GM21515 (cell line): ENCODE data around the gene MRAP.

ENCODE experiments used
- ATAC-seq: cut with Tn5 transposase; IDR thresholded peaks from one replicate; pipeline ENCODE4 v1.9.1; 2021; ENCODE audit not compliant: unreplicated experiment

MRAP gene

DNA sequence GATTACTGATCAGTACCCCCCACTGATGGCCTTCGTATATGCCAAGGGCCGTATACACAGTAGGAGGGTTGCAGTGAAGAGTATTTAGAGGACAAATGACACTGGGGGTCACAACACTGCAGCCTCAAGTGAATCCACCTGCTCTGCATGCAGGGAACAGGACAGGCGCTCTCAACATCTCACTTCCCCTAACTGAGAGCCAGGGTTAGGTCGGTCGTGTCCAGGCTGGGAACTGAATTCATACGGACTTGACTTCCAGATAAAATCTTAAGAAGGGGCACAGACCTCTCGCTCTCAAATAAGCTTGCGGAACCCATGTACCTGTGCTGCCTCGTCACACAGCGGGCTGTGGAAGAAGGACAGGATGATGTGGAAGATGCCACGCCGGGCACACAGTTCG, 22.8 kb downstream of the MRAP start:
- no peak for ATAC-seq

DNA sequence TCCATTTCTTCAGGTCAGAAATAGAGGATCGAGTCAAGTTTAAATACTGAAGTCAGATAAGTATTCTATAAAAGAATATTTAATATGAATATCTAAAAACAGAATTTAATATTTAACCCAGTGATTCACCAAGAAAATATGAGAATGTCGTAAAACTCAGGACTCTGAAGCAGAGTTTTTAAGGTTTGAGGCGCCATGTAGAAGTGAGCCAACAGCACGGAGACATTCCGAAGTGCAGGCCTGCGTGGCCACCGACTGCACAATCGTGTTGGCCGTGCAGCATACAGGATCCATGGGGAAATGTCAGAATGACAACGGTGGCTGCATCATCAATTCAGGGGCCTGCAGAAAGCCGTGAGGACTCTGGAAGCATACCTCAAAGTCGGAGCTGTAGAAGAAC, 23.4 kb downstream of the MRAP start:
- ATAC-seq = no peak

DNA sequence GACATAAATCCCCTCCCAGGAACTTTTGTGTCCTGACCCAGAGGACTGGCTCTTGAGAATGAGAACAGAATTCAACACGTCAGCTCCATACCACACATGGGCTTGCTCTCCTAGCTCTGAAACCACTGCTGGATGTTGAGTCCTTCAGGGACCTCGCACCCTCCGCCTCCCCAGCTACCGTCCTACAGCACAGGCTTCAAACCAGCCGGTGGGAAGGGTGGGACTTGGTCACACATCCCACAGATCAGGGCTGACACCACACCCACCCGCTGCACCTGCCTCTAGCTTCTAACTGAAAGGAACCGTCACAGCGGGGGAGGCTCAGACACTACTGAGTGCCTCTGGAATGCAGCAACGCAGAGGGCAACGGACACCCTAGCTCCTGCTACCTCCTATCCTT, 24.0 kb downstream of the MRAP start:
- ATAC-seq = no peak

DNA sequence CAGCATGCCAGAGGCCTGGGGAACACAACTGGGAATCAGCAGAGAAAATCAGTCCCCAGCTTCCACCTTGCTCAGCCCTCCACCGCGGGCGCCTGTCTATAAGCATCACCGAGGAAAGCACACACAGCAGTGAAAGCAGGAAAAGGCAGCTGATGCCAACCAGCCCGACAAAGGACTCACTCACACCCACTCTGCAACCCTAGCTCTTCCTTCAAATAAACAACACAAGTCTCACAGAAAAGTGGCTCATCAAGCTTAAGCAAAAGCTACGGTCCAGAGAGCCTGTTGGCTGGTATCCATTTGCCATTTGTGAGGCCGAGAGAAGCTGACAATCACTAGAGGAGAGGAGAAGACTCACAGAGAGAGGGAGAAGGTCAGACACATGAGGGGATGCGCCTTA, 27.1 kb downstream of the MRAP start:
- ATAC-seq = no peak

DNA sequence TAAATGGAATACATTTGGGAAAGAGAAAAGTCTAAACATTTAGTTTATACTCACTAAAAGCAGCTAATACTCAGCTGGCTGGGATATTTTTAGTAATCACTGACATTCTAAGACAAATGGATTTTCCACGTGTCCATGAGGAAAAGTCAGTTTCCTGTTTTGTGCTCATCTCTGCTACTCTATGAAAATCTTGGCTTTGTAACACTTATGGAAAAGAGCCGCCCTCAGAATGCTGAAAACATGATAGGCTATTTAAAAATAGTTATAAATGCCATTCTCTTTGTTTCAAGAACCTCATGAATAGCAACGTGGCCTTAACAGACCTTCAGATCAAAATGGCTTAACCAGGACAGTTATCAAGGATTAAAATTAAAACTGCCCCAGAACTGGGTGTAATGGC, 29.9 kb downstream of the MRAP start:
- ATAC-seq = no peak

DNA sequence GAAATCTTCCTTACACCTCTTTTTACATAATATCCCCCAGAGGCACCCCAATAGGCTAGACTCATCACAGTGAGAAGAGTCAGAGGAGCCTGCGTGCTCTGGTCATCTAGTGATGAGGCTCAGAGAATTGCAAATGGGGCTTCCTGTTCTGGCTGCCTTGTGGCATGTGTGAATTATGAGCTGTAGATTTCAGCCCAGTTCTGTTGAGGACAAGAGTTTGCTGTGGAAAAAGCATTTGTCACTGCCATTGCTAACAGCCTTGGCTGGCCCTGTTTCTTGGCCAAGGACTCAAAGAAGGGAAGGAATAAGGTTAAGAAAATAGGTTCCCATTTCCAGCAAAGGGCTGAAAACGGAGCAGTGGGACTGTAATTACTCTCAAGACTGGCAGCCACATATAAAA, 30.7 kb downstream of the MRAP start:
- no peak for ATAC-seq

DNA sequence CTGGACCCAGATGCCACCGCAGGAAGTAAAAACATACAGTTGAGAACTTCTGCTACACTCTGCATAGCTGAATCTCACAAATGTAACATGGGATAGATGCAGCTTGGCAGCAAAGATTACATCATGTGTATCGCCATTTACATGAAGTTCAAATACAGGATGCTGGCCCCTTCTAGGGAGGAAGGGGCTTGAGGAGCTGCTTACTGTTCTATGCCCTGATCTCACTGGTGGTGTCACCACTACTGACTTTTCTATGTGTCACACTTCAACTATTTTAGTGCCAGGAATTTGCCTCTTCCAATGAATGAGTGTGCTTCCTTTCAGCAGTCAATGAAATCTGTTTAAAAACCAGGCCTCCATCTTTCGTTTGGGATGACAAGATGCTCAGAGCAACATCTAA, 31.1 kb downstream of the MRAP start:
- no peak for ATAC-seq

DNA sequence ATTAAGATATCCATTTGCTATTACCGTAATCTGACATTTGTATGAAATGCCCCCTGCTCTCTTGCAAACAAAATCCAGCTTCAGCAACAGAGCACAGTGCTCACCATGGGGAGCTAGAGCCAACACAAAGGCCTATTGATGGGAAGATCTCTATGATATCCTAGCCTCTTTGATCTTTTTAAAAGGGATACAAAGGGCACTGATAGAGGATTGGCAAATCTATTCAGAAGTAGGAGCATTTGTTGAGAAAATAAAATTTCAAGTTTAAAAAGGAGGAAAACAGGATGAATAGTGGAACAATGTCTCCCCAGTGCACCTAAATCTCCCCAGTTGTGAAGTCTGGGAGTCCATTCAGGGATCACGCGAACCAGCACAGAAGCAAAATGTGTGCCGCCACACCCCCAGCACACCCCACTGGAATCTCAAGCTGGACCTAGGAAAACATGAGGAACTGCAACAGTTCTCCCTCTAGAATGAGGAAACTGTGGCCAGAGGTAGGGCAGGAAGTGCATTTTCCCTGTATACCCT, 32.2 kb downstream of the MRAP start:
- ATAC-seq = no peak

DNA sequence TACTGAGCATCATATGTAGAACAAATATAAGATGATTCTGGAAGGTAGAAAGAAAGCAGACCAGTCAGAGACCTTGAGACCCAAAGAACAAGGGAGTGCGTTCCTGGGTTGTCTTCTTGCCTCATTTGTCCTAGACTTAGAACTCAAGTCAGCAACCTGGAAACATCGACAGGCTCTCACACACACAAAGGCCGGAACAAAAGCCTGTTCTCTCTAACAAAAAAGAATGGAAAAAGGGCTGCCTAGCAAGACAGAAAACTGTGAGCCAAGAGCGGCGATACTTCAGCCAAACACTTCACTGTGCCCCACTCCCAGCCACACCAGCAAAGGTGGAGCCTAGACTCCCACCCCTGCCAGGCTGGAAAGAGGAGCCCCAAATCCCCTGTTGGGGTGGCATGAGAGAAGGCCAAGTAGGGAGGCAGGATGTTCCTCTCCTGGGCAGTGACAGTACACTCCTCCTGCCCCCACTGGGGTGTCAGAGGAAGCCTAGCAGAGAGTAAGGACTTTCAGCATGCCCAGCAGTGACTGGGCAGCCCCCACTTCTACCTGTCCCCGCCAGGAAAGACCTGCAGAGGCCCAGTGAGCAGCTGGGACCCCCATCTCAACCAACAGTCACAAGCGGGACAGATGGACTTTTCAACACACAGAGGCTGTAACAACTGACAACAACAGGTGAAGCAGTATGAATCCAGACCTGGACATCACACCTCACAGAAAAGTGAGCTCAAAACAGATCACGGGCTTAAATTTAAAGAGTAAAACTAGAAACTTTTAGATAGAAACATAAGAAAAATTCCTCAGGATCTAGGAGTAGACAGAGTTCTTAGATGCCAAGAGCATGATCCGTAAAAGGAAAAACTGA, 33.0 kb downstream of the MRAP start:
- ATAC-seq = no peak

DNA sequence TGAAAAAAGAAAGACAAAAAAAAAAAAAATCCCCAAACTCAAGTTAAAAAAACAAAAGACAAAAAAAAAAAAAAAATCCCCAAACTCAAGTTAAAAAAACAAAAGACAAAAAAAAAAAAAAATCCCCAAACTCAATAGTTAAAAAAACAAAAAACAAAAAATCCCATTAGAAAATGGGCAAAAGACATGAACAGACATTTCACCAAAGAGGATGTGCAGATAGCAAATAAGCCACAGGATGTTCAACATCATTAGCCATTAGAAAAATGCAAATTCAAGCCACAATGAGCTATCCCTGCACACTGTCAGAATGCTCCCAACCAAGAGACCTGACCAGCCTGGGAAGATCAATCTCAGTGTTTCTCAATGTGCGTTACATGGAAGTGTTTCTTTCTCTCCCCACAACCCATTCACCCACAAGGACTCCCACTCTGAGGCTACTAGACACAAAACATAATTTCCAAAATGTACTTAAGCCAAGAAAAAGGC, 33.9 kb downstream of the MRAP start:
- ATAC-seq = no peak

DNA sequence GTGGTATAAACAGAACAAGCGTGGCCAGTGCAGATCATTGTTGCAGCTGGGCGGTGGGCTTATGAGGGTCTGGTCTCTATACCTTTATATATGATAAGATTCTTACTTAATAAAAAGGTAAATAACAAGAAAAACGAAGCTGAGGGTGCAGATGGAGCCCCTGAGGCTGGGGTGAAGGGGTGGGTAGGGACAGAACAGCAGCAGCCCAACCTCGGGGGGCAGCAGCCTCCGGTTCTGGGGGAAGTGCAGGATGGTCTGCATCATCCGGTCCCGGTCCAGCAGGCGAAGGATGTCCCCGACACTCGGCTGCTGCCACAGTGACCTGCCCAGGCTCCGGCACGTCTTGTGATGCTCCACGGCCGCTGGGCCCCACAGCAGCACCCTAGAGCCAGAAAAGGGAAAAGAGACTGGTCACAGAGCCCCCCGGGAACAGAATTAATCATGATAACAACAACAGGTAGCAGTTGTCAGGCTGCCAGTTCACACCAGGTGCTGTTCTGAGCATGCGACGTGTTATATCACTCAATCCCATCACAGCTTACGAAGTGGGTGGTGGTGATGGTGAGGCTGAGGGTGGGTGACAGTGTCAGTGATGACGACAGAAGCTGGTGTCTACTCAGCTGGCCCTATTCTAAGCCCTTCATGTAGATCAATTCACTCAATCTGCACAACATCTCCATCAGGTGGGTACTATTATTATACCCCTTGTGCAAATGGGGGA, 35.5 kb downstream of the MRAP start:
- ATAC-seq = no peak

DNA sequence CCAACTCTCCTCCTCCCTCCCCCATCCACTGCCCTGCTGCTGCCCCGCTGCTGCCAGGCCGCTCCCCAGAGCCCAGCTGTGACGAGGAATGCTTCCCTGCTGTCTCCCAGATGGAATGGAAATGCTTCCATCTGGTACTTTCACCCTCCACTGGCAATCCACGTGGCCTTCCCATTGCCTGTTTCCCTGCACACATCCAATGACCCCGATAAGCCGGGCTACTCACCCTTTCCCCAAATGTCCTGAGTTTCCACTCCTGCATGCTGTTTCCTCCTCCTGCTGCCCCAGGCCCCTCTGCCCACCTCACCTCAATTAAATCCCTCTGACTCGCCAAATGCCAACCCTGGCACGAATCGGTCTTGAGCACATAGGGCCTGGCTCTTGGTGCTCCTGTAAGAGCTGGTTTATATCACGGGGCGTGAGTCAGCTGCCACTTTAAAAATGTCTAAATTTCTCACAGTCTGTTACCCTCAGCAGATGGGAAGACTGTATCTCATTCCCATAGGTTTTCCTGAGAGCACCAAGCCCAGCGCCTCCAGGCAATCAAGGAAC, 36.4 kb downstream of the MRAP start:
- ATAC-seq = no peak

DNA sequence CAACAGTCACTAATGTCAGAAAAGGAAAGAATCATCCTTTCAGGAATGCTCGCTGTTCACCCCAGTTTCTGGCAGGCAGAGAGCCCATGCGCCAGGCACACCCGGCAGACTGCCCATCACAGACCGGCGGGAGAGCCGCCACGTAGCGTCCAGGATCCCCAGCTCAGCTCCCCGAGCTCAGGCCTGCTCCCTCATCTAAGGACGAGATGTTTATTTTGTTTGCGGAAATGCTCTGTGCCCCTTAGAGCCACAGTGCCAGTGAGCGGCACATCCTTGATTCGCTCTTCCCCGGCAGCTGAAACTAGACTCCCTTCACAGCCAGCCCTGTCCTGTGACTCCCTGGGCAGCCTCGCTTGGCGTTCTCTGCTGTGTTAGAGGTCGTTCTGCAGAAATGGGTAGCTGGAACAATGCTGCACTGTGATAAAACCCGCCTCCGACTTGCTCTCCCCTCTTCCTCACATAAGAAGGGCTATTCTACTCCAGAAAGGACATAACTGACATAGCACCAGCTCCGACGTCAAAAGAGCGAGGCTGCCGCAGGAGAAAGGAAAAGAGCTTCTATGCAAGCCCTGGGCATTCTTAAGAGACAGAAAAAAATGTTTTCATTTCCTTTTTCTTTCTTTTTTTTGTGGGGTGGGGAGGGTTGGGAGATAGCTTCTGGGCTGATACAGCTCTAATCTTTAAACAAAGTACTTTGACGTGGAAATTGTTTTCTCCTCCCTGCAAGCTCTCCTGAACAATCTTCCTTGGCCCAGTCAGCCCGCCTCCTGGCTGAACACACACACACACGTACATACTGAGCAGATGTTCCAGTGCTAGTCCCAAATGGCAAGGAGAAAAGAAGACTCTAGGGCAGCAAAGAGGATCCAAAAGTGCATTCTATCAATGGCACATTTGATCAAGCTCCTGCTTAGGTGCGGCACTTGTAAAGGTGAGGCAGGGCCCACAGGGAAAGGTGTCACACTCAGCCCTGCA, 37.2 kb downstream of the MRAP start:
- no peak for ATAC-seq

DNA sequence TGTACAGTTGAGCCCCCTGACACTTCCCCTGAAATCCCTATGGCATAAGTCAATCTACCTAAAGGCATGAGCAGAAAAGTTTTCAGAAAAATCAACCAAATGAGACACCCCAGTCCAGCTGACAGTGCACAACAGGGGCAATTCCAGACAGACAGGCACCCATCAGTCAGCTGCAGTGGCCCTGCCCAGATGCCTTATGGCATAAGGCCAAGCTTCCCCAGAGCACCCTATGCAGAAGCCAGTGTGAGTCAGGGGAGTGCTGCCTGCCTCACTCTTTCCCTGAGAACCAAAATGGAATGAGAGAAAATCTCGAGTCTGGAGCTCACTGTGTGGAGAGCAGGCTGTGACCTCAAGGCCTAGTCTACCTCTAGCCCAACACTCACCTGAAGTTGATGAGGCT, 38.1 kb downstream of the MRAP start:
- ATAC-seq = no peak

DNA sequence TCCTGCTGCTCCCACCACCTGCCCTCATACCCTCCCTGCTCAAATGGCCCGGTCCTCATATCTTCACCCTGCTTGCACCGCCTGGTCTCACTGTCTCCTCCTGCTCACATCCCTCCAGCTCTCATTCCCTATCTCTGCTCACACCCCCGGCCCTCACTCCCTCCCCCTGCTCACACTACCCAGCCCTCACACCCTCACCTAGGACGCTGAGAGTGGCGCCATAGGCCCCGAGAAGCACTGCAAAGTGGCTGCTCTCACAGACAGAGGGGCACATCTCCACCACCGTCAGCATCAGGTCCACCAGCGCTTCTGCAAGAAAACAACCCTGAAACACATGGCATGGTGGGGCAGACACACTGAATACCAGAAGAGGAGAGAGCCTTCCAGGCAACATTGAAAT, 38.6 kb downstream of the MRAP start:
- ATAC-seq = no peak

DNA sequence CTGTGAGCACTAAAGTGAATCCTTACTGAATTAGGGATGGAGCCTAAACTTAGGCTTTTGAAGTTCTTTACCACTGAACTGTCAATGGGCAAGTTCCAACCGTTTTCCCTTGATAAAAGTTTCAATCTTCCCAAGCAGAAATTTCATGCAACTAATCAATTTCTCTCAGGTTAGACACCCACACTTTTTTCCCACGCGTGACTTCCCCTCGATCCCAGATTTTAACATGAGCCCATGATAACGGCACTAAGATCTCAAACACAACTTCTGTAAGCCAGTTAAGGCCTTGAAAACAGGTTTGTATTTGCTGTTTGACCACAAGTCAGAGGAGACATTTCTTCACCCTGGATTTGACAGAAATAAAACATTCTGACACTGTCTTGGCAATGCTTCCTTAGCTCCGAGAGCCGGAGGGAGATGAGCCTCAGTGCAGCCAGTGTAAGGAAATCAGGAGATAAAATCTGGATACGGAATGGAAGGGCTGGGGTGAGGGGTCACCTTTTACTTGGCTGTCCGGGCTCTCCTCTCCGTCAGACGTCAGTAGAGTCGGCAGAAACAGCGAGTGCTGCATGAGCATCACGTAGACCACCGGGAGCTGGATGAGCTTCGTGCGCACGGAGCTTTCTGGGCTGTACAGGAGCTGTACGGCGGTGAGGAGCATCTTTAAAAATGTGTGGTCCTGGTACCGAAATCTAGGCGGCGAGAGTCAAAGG, 39.7 kb downstream of the MRAP start:
- no peak for ATAC-seq

DNA sequence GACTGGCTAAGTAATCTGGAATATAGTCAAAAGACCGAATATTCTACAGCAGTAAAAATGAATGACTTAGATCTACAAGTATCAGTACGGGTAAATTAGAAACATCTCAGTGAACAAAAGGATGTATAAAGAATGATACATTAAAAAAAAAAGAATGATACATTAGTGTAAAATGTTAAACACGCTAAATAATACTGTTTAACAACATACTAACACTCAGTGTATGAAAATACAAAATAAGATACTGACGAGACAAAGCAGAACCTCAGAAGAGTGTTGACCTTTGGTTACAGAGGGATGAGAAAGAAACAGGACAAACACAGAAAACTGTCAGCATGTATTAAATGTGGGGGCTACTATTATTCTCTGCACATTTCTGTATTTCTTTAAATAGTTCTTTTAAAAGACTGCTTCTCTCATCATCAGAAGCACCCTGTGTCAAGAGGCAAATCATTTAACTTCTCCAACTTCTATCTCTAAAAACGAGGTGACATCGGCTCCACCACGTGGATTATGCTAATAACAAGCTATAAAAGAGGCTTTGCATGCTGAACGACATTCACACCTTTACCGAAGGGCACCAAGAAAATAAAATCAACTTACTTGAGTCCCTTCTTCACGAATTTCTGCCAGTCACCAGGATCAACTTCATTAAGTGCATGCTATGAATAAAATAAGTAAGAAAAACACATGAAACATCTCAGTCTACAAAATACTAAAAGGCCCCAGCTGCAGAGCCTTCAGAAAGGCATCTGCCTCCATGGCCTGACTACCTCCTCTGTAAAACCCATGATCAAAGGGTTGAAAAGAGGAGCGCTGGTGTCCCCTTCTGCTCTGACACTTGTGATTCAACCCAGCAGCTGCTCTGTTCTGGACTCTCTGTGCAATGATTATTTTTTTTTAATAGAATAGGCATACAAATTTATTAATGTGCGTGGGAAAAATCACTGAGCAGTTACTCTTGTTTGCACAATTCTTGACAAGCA, 42.5 kb downstream of the MRAP start:
- no peak for ATAC-seq

DNA sequence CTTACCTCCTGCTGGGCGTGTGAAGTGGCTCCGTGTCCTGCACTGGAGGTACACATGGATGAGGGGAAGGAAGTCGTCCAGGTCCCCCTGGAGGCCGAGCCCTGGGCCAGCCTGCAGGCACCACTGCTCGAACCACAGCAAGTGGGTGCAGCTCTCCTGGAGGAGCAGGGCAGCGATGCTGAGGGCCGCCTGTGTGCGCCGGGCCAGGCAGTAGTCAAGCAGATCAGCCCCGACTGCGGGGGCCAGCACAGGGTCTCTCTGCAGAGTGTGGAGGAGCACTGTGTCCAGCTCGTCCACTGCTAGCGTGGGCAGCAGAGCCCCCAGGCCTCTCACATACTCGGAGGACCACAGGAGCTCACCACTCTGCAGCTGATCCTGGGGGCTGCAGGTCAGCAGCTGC, 48.3 kb downstream of the MRAP start:
- ATAC-seq = no peak

DNA sequence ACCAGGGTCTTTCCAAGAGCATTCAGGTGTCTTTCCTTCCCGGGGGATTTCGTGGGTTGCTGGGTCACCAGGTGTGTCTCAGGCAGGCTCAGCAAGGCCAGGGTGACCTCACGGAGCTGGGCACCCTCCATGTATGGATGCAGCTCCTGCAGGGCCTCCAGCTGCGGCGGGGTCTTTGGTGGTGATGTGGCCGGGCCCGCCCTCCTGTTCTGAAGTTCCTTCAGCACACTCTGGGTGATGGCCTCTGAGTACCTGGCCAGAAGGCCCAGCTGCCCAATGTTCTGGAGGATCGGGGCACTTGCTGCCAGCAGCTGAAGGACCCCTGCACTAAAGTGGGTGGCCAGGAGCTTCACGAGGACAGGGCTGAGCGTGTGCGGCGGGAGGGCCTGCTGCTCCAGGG, 48.7 kb downstream of the MRAP start:
- no peak for ATAC-seq
